NCI-H2081 (cell line): ENCODE data around the gene HSDL1.
"Not testable (repeated sequence)": the region's sequence is repeated elsewhere in the genome, so short reads cannot be mapped to it uniquely, and the experiment has no call there.

Source experiments
- DNase-seq, 2 experiments: peaks; one replicate each; lab custom pipeline; 2025; lab: John Stamatoyannopoulos, UW

HSDL1 gene

DNA sequence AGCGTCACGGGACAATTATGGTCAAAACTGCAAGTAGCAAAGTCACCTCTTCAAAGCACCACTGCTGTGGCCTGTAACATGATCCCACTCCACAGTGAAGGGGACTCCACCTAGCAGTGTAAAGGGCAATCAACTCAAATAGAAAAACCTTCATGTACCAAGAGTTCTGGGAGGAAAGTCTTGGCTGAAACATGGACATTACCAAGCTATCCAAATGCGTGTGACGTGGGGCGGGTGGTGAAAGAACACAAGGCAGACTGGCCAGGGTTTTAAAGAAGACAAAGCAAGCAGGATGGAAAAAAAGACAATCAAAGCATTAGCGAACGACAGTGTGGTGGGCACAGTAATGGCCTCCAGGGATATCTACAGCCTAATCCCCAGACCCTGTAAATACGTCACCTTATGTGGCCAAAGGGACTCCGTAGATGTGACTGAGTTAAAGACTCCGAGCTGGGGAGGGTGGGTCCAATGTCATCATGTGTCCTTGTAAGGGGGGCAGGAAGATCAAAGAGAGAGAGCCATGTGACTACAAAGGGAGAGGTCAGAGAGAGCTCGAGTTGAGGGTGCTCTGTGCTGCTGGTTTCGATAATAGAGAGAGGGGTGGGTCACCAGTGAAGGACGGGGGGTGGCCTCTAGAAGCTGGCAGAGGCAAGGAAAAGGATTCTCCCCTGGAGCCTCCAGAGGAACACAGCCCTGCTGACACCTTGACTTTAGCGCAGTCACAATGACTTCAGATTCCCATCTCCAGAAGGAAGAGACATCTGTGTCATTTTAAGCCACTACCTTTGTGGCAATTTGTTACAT, 6.0 kb downstream of the HSDL1 start:
- peak in 1 of 2 experiments; percentile 1 for DNase-seq

- DNase-seq: no peak
These were observed 6.5 kb downstream of the HSDL1 start for GRCh38 chr16:84138500-84138823.

DNA sequence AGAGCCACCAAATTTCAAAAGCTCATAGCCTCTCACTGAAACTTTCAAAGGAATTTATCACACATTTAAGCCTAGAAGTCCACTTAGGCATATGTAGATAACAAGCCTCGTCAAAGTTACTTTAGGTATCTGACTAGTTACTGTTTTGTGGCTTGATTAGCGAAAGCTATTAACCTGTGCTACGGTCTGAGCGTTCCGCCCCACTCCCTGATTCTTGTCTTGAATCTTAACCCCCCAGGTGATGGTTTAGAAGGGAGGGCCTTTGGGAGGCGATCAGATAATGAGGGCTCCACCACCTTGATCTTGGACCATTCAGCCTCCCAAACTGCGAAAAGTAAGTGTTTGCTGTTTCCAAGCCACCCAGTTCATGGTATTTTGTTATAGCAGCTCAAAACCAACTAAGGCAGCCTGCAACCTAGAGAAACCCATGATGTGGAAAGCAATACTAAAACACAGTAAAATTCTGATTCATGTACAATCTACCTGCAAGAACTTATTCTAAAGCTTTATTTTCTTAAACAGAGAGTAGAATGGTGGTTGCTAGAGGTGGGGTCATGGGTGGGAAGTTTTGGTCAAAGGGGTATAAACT, 7.1 kb downstream of the HSDL1 start:
- DNase-seq: no peak

GRCh38 chr16:84137287-84137686, 7.7 kb downstream of the HSDL1 start:
- no peak for DNase-seq

GRCh38 chr16:84136331-84137125, 8.4 kb downstream of the HSDL1 start:
- no peak for DNase-seq

DNA sequence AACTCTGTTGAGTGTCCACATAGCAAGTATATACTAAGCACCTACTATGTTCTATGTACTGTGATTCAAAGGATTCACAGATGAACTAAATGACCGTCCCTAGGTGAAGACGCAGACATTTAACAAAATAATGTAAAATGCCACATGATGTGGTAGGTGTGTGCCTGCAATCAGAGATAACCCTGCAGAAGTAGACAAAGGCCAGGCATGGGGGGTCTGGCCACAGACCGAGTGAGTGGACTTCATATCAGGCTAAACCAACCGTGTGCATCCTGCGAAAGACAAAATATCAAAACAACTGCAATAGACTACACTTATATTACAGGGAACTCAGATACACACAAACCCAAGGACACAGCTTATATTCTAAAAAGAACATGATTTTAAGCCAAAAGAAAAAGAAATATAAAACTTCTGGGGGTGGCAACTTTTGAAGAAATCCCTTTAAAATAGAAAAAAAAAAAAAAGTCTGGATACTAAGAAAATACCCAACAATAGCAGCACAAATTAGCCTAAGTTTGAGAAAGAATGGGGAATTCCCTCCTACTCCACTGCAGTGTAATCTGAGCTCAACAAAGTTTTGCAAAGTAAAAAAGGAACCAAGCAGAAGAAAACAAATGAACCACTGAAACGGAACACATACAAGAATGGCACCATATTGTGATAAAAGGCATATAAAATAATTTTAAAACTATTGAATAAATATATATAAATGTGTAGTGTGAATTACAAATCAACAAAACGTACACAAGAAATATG, 12.3 kb downstream of the HSDL1 start:
- no peak for DNase-seq

GRCh38 chr16:84131117-84131516, 13.9 kb downstream of the HSDL1 start:
- DNase-seq: no peak

DNA sequence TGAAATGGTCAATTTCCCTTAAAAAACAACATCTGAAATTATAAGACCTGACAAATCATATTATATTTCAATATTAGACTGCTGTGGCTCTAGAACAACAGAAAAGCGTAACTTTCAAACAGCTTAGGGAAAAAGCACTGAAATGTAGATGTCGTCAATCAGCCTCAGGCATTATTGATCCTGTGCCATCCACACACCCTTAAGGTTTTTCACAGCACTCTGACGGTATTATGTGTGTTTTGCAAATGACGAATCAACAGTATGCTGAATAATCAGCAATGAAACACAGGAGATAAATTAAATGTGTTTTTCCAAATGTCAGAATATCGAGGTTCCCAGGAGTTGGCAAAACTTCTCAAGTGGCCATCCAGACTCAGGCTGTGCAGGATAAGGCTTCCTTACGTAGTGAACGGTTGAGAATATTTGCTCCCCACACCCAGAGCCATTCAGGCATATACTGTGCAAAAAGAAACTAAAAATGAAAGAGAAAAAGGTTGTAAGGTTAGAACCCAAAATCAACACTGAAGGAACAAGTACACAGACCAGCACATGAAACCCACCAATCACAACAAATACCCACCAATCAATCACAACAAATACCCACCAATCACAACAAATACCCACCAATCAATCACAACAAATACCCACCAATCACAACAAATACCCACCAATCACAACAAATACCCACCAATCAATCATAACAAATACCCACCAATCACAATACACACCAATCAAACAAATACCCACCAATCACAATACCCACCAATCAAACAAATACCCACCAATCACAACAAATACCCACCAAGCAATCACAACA, 20.5 kb downstream of the HSDL1 start:
- no peak for DNase-seq

DNA sequence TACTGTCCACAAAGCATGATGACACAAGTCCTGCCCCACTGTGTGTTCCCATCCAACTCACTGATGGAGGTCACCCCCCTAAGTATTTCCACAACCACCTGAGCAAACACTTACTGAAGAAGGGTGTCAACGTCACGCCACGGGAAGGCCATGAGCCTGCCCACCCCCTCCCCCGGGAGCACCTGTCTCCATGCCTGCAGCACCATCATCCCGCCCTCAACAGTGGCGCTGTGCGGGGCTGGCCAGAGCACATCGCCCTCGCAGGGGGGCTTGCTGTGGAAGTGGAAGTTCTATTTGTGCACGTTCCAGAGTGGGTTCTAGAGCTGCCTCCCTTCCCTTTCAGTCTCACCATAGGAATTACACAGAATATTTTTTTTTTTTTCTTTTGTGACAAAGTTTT, 24.0 kb downstream of the HSDL1 start:
- no peak for DNase-seq

DNA sequence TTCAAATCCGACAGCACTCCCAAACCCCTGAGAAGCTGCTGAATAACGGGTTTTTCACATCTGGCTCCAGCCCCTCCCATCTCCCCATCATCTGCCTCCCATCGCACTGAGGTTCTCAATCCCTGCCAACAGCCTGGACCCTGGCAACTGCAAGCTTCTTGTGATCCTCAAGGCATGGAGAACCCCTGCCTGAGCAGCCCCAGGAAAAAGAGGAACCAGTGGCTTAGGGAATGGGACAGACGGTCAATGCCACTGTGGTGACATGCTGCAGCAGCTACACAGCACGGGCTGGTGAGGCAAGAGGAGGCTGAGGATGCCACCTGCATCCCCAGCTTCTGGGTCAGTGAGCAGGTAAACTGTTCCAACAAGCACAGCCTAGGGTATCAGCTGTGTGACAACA, 25.0 kb downstream of the HSDL1 start:
- DNase-seq: no peak

DNA sequence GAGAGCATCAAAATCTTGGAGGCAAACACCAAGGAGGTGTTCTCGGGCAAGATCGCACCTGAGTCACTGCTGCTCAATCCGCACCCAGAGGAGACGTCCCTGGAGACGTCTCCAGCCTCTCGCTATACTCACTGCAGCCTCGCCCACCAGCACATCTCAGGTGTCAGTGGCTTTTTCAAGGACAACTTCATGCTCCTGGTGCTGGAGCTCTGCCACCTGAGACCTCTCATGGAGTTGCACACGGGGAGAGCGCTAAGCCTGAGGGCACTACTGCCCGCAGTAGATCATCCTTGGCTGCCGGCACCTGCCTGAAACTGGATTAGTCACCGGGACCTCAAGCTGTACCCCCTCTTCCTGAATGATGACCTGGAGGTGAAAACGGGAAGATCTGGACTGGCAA, 25.6 kb downstream of the HSDL1 start:
- DNase-seq: no peak

- DNase-seq: not testable (repeated sequence)
These were observed 26.7 kb downstream of the HSDL1 start for GRCh38 chr16:84118315-84118714.

- DNase-seq: peak in 1 of 2 experiments; percentile 20
These were observed 27.5 kb downstream of the HSDL1 start for GRCh38 chr16:84117494-84117843.

- peak; percentile 93 to 95 for DNase-seq
These were observed 28.1 kb downstream of the HSDL1 start, which contains the start of gene MBTPS1 for GRCh38 chr16:84116720-84117493. MBTPS1 (minus strand) TSS chr16:84116942; CDS start chr16:84101783, 15,159 bp downstream.

DNA sequence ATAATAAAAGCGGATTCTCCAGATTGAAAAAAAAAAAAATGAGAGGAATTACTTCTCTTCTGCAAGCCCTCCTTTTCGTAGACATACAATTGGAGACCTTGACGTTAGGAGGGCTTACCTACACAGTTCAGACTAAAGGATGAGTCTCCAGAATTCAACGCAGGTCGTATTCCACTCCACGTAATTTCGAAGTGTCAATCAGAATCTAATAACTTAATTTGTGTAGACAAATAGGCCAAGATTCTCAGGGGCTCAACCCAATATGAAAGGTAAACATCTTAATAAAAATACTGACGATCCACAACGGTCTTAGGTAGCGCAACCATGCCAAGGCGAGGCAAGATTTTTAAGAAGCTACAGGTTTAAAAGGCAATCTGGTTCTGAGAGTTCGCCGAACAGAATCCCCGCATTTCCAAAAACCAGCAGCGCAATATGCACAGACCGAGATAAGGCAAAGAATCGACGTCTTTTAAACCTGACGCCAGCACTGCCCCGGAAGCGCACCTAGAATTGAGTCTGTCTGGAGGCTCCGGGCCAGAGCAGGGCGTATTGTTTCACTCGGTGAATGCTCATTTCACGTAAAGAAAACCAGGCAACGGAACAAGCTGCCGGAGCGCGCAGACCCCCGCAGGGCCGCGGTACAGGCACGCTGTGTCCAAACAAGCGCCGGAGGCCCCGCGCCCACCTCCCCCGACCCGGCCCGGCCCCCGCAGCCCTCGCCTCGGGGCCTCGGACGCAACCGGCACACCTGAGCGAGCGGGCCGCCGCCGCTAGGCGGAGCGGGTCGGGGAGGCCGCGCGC, 28.9 kb downstream of the HSDL1 start:
- peak in 1 of 2 experiments; percentile 67 for DNase-seq

GRCh38 chr16:84111949-84112348, 33.0 kb downstream of the HSDL1 start:
- not testable (repeated sequence) for DNase-seq

DNA sequence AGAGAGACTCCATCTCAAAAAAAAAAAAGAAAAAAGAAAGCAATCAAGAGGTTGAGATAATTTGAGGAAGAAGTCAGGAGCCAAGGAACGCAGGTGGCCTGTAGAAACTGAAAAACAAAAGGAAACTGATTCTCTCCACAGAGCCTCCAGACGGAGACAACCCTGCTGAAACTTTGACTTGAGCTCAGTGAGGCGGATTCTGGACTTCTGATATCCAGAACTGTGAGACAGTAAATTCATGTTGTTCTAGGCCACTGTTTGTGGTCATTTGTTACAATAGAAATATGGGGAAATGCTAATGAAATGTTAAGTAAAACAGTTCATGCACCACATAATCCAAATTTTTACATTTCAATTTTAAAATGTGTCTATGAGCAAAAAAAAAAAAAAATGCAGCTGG, 33.5 kb downstream of the HSDL1 start:
- no peak for DNase-seq

- DNase-seq: no peak
These were observed 34.5 kb downstream of the HSDL1 start for GRCh38 chr16:84110527-84110926.

DNA sequence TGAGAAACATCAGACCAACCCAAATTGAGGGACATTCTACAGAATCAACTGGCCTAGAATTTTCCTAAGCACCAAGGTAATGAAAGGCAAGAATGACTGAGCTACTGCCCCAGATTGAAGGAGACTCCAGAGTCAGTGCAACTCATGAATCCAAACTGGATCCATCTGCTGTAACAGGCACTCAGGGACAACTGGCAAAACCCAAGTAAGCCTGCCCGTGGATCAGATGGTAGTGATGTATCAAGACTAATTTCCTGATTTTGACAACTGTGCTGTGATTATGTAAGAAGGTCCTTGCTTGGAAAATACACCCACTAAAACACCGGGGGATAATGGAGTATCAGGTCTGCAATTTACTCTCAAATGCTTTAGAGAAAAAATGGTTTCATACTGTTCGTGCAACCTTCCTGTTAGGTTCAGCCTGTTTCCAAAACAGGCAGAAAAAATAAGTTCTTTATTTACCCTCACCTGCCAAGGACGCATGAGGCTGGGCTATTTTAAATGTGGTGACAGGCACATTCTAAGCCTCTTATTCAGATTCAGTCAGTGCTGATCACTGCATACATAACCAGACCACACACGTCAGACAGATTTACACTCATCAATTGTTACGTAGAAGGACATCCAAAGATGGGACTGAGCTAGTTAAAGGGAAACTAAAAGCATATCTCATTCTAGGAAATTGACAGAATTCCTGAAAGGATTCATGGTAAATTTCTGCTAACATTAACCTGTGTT, 35.2 kb downstream of the HSDL1 start:
- DNase-seq: no peak
